Right atrium auricular region (tissue), 2 donors: ENCODE measurements around the gene ARHGEF6. TPM values are rescaled to one million over a fixed set of nuclear protein-coding genes. Genes with fewer than 3 reads are reported as not detected.

ENCODE experiments used
- DNase-seq: peaks from one replicate; pipeline ENCODE4 v3.0.0-alpha.2; 2019; ENCODE audit warnings: low spot score
- H3K27ac ChIP-seq, 2 donors: fragments of 200-600 bp; sonication (generic); 1 replicate in 1 of 2; 2 replicates in 1 of 2; pipeline ENCODE4 v1.5.1; 2016 to 2019
- H3K27me3 ChIP-seq, 2 donors: fragments of 200-600 bp; sonication (generic); one replicate each; pipeline versions ENCODE4 v1.5.1 to v1.6.0; 2017 to 2019
- H3K36me3 ChIP-seq: fragments of 200-600 bp; sonication (generic); one replicate; pipeline ENCODE4 v1.5.1; 2016
- H3K4me1 ChIP-seq, 2 donors: fragments of 200-600 bp; sonication (generic); one replicate each; pipeline versions ENCODE4 v1.5.1 to v1.6.0; 2017 to 2019
- H3K4me3 ChIP-seq, 2 donors: fragments of 200-600 bp; sonication (generic); 1 replicate in 1 of 2; 2 replicates in 1 of 2; pipeline ENCODE4 v1.5.1; 2017 to 2019; ENCODE audit warnings: mild to moderate bottlenecking in 1 of 2, moderate library complexity in 1 of 2
- H3K9me3 ChIP-seq, 2 donors: fragments of 200-600 bp; sonication (generic); one replicate each; pipeline ENCODE4 v1.5.1; 2019
- CTCF ChIP-seq, 2 donors: fragments of 200-600 bp; sonication (generic); IDR thresholded peaks; one replicate each; pipeline ENCODE4 v1.5.1; 2019; ENCODE audit warnings: antibody characterized with exemption in 2 of 2
- total RNA-seq, 2 donors: library from RNA; depleted of rRNA; stranded (reverse); fragments of >200 nt; gene quantifications; one replicate each; pipeline ENCODE4 v1.1.0, GENCODE V29; 2016

The ARHGEF6 gene
- total RNA-seq, 2 donors from 2014 or later: 41.3 to 45.8 TPM

DNA sequence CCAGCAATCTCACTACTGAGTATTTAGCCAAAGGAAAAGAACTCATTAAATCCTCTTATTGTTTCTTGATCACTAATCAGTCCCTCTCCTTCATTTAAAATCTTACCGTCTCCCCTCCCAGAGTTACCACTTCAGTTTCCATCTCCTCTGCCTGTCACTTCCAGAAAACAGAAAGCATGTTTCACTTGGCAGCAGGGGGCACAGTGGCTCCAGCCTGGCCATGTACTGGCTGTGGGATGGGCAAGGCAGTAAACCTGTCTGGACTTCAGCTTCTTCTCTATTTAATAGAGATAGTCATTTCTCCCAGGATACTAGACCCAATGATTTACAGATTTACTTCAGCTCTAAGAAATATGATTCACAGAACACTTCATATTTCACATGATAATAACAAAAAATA, 69.6 kb downstream of the ARHGEF6 start:
- Histone ChIP-seq H3K9me3 (no peaks in the 10 kb centered on the region), H3K4me1 (no peaks in the 10 kb centered on the region), H3K36me3 (no peaks in the 10 kb centered on the region), H3K27ac (no peak overlapping the region), H3K4me3 (no peak overlapping the region), H3K27me3 (no peaks in the 10 kb centered on the region)
- TF ChIP-seq CTCF (IDR thresholded peaks at IDR 0.05): peak in 1 of 2 donors; percentile 60
- DNase-seq: no peak

DNA sequence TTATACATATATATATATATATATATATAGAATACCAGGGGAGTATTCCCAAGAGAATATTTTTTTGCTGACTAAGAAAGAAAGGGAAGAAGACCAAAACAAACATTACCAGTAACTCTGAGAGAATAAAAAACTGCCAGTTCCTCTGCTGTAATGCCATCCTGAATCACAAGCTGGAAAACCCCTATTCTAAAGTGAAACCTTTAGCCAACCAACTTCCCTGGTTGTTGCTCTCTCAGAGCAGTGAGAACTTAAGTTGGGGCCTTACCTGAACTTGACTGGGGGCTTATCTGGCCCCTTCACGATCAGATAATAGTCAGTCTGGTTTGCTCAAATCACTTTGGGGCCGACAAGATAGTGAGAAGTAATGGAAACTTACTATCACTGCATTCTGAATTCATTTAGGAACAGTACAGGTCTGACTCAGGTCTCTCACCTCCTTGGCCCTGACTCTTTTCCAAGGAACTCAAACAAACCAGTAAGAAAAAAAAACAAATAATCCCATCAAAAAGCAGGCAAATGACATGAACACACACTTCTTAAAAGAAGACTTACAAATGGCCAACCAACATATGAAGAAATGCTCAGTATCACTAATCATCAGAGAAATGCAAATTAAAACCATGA, 70.3 kb downstream of the ARHGEF6 start:
- TF ChIP-seq CTCF (IDR thresholded peaks at IDR 0.05): no peak
- H3K4me3 ChIP-seq: no peak overlapping the region
- no peaks in the 10 kb centered on the region for H3K9me3 ChIP-seq
- DNase-seq: no peak
- H3K4me1 ChIP-seq: no peaks in the 10 kb centered on the region
- H3K27me3 ChIP-seq: no peaks in the 10 kb centered on the region
- no peak overlapping the region for H3K27ac ChIP-seq
- no peaks in the 10 kb centered on the region for H3K36me3 ChIP-seq

- no peak for DNase-seq
- Histone ChIP-seq H3K4me3 (no peak overlapping the region), H3K27ac (no peak overlapping the region), H3K36me3 (no peaks in the 10 kb centered on the region), H3K9me3 (no peaks in the 10 kb centered on the region), H3K4me1 (no peaks in the 10 kb centered on the region), H3K27me3 (no peaks in the 10 kb centered on the region)
- peak in 1 of 2 donors; percentile 49 for TF ChIP-seq CTCF (IDR thresholded peaks at IDR 0.05)
Measured at GRCh38 chrX:136708348-136708747, 72.4 kb downstream of the ARHGEF6 start.

DNA sequence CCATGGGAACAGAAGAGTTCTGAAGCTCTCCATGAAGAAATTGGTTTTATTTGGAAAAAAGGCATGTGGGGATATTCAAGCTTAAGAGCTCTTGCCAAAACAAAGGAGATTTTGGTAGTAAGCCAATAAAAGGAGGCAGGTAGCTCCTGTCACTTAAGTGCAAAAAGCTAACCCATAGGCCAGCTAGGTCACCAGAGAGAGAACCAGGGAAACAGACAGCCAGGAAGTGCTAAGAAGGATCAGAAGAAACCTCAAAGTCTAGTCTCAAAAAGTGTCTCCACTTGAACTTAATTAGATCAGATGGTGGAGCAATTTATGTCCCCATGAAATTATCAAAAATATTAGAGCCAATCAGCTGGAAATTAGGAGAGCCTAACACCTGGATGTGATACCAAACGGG, 83.6 kb downstream of the ARHGEF6 start:
- no peak for DNase-seq
- peaks cover 0 to 5% of the 10 kb centered on the region in 2 donors for H3K9me3 ChIP-seq
- H3K27me3 ChIP-seq: no peaks in the 10 kb centered on the region
- no peaks in the 10 kb centered on the region for H3K36me3 ChIP-seq
- H3K27ac ChIP-seq: no peak overlapping the region
- no peak overlapping the region for H3K4me3 ChIP-seq
- TF ChIP-seq CTCF (IDR thresholded peaks at IDR 0.05): no peak
- H3K4me1 ChIP-seq: no peaks in the 10 kb centered on the region

DNA sequence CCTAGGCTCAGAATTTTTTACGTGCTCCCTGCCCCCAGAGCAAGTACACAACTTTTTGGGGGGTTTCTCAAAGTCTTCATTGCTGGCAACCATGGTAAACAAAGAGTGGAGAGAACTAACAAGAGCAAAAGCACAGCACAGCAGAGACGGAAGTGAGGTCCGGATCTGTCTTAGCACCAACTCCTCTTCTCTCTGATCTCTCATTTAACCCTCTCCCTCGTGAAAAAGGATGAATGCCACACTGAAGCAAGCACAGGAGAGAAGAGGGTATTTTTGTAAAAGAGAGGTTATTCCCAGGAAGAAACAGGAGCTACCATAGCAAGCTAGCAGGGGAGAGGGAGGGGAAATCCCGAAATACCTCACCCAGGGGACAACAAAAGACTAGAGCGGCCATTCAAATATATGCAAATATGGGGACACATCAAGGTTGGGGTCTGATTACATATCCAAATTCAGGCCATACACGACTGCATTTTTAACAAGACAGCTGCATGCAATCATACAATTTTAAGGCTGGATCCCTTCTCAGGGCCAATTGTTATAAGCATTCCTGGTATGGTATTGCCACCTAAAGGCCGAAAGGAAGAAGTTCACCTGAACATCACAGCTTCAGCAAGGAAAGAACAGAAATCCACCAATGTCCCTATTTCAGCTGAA, 86.2 kb downstream of the ARHGEF6 start:
- no peaks in the 10 kb centered on the region for H3K36me3 ChIP-seq
- H3K4me3 ChIP-seq: no peak overlapping the region
- H3K4me1 ChIP-seq: no peaks in the 10 kb centered on the region
- no peak for DNase-seq
- no peak overlapping the region for H3K27ac ChIP-seq
- peaks cover 0 to 5% of the 10 kb centered on the region in 2 donors for H3K9me3 ChIP-seq
- TF ChIP-seq CTCF (IDR thresholded peaks at IDR 0.05): peak; percentile 34 to 68
- H3K27me3 ChIP-seq: no peaks in the 10 kb centered on the region
